ENCODE data around the gene SLF2. TPM values are rescaled to one million over a fixed set of nuclear protein-coding genes. Genes with fewer than 3 reads are reported as not detected.
"Not testable (repeated sequence)": the region's sequence is repeated elsewhere in the genome, so short reads cannot be mapped to it uniquely, and the experiment has no call there.

SLF2 gene
- total RNA-seq, 1 donor from 2014 or later = 22.2 TPM

DNA sequence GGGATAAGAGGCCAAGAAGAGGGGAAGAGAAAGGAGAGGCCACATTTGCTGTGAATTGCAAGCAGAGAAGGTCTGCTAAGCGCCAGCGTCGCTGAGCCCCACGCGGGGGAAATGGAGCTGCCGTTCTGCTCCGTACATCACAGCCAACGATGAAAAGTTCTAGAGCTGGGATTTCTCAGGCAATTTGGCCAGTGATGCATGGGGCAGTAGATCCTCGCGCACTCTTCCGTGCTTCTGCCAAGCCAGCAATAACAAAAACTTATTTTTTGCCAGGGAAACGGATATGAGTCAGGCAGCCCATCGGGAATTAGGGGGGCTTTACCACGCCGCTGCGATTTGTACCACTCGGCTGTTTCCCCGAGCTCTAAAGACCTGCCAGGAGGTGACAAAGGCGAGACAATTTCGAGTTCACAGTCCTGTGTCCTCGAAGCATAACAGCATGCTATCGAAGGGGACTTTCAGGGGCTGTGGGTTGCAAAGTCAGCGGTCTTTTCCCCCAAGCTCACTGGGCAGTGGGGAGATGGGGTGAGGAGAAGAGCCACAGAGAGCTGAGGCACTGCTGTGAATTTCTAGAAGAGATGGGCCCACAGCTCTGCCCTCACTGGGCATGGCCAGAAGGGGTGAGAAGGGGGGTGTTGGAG, 30.0 kb upstream of the SLF2 start:
- Histone ChIP-seq H3K36me3 (ENCODE audit: control insufficient read depth, insufficient read depth, low read length) (no peaks in the 10 kb centered on the region), H3K27me3 (ENCODE audit: control insufficient read depth, insufficient read depth, low read length) (no peaks in the 10 kb centered on the region), H3K4me3 (ENCODE audit: low read depth, low read length) (no peak overlapping the region)
- TF ChIP-seq, protein P1, sequence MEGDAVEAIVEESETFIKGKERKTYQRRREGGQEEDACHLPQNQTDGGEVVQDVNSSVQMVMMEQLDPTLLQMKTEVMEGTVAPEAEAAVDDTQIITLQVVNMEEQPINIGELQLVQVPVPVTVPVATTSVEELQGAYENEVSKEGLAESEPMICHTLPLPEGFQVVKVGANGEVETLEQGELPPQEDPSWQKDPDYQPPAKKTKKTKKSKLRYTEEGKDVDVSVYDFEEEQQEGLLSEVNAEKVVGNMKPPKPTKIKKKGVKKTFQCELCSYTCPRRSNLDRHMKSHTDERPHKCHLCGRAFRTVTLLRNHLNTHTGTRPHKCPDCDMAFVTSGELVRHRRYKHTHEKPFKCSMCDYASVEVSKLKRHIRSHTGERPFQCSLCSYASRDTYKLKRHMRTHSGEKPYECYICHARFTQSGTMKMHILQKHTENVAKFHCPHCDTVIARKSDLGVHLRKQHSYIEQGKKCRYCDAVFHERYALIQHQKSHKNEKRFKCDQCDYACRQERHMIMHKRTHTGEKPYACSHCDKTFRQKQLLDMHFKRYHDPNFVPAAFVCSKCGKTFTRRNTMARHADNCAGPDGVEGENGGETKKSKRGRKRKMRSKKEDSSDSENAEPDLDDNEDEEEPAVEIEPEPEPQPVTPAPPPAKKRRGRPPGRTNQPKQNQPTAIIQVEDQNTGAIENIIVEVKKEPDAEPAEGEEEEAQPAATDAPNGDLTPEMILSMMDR (IDR thresholded peaks at IDR 0.05; ENCODE audit: insufficient read depth, low read length, poor library complexity, severe bottlenecking) = no peak
- DNase-seq (ENCODE audit: low read depth) = no peak

DNA sequence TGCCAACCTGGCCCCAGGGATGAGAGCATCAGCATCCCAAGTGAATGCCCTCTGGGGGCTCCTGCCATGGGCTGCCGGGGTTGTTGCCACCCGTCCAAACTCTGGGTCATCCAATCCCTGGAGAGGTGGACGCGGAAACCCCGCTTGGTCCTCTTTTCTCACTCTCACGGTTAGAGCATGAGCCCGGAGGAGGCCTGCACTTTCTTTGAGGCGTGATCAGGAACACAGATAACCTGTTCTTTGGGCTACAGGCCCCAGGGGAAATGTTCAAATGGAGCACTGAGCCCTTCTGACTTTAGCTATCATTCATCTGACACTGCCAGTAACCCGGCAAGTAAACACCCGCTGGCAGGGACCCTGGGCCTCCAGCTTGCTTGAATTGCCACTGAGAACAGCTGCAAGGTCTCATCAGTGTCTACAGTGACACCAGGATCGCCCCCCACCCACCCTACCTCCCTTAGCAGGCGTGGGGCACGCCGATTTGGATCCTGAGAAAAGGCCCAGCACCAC, 29.4 kb upstream of the SLF2 start:
- Histone ChIP-seq H3K4me3 (ENCODE audit: low read depth, low read length) (no peak overlapping the region), H3K27me3 (ENCODE audit: control insufficient read depth, insufficient read depth, low read length) (no peaks in the 10 kb centered on the region), H3K36me3 (ENCODE audit: control insufficient read depth, insufficient read depth, low read length) (no peaks in the 10 kb centered on the region)
- TF ChIP-seq, protein P1 (IDR thresholded peaks at IDR 0.05; ENCODE audit: insufficient read depth, low read length, poor library complexity, severe bottlenecking) = no peak
- no peak for DNase-seq (ENCODE audit: low read depth)

DNA sequence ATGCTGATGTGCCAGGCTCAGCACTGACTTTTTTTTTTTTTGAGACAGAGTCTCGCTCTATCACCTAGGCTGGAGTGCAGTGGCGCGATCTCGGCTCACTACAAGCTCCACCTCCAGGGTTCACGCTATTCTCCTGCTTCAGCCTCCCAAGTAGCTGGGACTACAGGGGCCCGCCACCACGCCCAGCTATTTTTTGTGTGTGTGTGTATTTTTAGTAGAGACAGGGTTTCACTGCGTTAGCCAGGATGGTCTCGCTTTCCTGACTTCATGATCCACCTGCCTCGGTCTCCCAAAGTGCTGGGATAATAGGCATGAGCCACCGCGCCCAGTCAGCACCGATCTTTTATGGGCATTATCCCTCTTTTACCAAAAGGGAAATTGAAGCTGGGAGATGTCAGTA, 27.2 kb upstream of the SLF2 start:
- H3K36me3 ChIP-seq (ENCODE audit: control insufficient read depth, insufficient read depth, low read length); DNase-seq (ENCODE audit: low read depth); H3K27me3 ChIP-seq (ENCODE audit: control insufficient read depth, insufficient read depth, low read length); H3K4me3 ChIP-seq (ENCODE audit: low read depth, low read length): not testable (repeated sequence)

DNA sequence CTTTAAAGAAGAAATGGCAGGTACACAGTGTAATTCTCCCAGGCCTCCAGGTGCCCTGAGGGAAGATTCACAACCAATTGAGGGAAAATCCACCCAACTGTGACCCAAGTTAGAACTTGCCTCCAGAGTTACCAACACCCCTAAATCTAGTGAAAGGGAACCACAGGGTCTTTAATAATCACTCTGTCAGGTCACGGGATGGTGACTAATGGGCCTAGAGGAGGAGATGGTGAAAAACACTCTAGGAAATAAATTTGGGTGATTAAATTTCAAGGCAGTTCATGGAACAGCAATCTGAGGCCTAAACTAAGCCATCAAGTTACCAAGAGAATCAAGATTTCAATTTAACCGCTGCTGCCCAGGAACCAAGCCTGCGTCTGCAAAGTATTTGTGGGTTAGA, 26.7 kb upstream of the SLF2 start:
- TF ChIP-seq, protein P1 (IDR thresholded peaks at IDR 0.05; ENCODE audit: insufficient read depth, low read length, poor library complexity, severe bottlenecking) = no peak
- peak; percentile 44 for DNase-seq (ENCODE audit: low read depth)
- no peaks in the 10 kb centered on the region for H3K27me3 ChIP-seq (ENCODE audit: control insufficient read depth, insufficient read depth, low read length)
- H3K4me3 ChIP-seq (ENCODE audit: low read depth, low read length) = no peak overlapping the region
- H3K36me3 ChIP-seq (ENCODE audit: control insufficient read depth, insufficient read depth, low read length) = no peaks in the 10 kb centered on the region

DNA sequence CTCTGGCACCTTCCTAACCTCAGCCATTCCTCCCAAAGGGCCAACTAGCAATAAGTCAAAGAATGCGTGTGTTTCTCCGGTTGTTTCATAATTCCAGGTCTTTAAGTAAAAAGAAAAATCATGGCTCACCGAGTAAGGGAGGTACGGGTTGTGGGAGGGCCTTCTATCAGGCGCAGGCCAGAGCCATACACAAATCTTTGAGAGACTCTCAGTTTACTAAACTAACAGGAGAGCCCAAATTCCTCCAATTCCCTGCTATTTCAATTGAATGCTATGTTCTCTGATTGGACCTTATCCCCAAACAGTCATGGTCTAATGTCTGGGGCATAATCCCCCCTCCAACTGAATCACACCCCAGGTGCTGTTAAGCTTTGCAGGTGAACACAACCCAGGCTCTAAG, 26.2 kb upstream of the SLF2 start:
- Histone ChIP-seq H3K36me3 (ENCODE audit: control insufficient read depth, insufficient read depth, low read length) (no peaks in the 10 kb centered on the region), H3K4me3 (ENCODE audit: low read depth, low read length) (no peak overlapping the region), H3K27me3 (ENCODE audit: control insufficient read depth, insufficient read depth, low read length) (no peaks in the 10 kb centered on the region)
- DNase-seq (ENCODE audit: low read depth) = no peak
- TF ChIP-seq, protein P1 (IDR thresholded peaks at IDR 0.05; ENCODE audit: insufficient read depth, low read length, poor library complexity, severe bottlenecking) = no peak

DNA sequence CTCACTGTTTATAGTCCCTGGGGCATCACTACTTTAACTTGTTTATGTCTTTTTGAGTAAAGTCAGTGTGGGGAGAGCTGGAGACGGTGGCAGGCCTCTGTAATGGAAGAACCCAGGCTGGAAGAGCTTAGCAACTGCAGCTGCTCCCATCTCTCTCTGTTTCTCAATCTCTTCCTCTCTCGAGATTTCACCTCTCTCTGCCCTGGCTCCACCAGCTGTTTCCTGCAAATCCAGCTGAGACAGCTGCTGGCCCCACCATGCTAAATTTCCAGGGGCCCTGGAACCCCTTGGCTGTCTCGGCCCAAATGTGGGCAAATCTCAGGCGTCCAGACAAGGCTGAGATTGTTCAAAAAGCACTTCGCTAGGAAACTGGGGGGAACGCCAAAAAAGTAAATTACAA, 25.8 kb upstream of the SLF2 start:
- H3K27me3 ChIP-seq (ENCODE audit: control insufficient read depth, insufficient read depth, low read length) = no peaks in the 10 kb centered on the region
- no peak for DNase-seq (ENCODE audit: low read depth)
- TF ChIP-seq, protein P1 (IDR thresholded peaks at IDR 0.05; ENCODE audit: insufficient read depth, low read length, poor library complexity, severe bottlenecking) = no peak

More for the DNA sequence above, 25.8 kb upstream of the SLF2 start:
- Histone ChIP-seq H3K36me3 (ENCODE audit: control insufficient read depth, insufficient read depth, low read length) (no peaks in the 10 kb centered on the region), H3K4me3 (ENCODE audit: low read depth, low read length) (no peak overlapping the region)

Measured in kidney epithelial cell (primary cell).